Stimulated activated CD8-positive, alpha-beta memory T cell treated with anti-CD3 and anti-CD28 coated beads, Interleukin-4, amount 100 ng/mL, for 24 hours (primary cell): ENCODE measurements around the gene SH3BP5L.
"Not testable (repeated sequence)": the region's sequence is repeated elsewhere in the genome, so short reads cannot be mapped to it uniquely, and the experiment has no call there.

Experiments used
- DNase-seq: peaks from one replicate; pipeline ENCODE4 v3.0.0-alpha.2; 2020; ENCODE audit warnings: low read depth

Gene SH3BP5L

GRCh38 chr1:248850536-248851251 lies 25.0 kb upstream of the SH3BP5L start:
- no peak for DNase-seq

GRCh38 chr1:248850124-248850523 lies 24.4 kb upstream of the SH3BP5L start:
- DNase-seq, result no peak

DNA sequence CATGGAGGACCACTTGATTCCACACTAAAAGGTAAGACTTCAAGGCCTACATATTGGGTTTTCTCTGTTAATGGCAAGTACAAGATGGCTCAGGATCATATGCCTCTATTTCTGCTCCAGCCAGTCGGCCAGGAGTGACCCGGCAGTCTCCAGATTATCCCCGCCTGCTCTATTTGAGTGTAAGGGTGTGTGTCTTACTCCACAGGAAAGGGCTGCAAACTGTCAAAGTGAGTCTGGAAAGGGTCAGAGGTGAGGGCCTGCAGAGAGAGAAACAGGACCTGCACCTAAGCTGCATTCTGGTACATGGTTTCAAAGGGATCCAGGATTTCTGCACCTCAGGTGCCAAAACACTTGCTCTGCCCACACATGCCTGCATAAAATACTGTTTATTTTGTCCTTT lies 23.9 kb upstream of the SH3BP5L start:
- no peak for DNase-seq

- DNase-seq, result no peak
Measured at GRCh38 chr1:248849152-248849551, 23.4 kb upstream of the SH3BP5L start.

- DNase-seq, result no peak
Measured at GRCh38 chr1:248848602-248849001, 22.9 kb upstream of the SH3BP5L start.

- no peak for DNase-seq
Measured at GRCh38 chr1:248847956-248848561, 22.3 kb upstream of the SH3BP5L start.

- DNase-seq, result no peak
Measured at GRCh38 chr1:248847181-248847955, 21.7 kb upstream of the SH3BP5L start.

DNA sequence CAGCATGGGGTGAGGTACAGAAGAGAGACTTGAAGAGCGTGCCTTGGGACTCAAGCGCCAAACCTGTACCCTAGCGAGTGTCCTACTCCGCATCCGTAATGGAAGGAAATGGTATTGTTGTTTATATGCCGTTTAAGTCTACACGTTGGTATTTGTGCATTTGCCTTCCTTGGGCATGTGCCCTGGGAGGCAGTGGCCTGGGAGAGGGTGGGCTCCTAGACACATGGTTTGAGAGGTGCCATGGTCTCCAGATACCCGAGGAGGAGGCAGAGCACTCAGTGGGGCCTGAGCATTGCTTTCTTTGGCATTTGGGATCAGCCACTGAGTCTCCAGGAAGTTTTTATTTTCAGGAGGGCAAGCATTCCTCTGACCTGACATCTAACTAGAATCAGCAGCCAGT lies 18.8 kb upstream of the SH3BP5L start:
- no peak for DNase-seq

DNA sequence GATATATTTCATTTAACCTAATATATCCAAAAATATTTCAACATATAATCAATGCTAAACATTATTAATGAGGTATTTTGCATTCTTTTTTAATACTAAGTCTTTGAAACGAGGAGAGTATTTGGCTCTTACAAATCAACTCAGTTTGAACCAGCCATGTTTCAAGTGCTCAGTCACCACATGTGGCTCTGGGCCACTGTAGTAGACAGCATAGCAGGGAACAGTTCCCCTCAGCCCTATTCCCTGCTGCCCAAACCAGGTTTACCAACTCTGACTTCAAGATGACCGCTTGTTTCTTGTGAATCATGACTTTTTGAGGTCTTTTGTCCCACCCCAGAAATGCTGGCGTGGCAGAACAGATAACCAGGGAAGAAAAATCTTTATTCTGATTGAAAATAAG lies 18.0 kb upstream of the SH3BP5L start:
- DNase-seq, result no peak

DNA sequence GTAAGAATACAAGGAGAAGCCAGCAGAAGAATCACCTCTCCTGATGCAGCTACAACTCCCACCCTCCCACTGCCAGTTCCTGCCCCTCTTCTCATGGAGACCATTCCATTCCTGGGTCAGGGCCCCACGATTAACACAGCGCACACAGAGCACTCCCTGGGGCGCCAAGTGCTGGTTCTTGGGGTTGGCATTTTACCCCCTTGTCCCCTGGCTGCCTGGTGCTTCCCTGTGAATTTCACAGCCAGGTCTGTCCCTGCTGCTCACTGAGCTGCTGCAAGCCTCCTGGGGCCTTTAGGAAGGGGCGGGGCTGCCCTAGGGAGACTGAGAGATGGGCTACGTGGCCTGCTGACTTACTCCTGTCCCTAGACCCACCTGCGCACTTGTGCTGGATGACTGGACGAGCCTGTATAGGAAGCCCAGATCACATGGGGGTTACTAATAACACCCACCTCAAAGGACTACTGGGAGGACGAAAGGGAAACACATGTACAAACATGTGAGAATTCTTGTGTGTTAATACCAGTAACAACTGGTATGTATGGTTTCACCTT lies 17.1 kb upstream of the SH3BP5L start:
- no peak for DNase-seq

DNA sequence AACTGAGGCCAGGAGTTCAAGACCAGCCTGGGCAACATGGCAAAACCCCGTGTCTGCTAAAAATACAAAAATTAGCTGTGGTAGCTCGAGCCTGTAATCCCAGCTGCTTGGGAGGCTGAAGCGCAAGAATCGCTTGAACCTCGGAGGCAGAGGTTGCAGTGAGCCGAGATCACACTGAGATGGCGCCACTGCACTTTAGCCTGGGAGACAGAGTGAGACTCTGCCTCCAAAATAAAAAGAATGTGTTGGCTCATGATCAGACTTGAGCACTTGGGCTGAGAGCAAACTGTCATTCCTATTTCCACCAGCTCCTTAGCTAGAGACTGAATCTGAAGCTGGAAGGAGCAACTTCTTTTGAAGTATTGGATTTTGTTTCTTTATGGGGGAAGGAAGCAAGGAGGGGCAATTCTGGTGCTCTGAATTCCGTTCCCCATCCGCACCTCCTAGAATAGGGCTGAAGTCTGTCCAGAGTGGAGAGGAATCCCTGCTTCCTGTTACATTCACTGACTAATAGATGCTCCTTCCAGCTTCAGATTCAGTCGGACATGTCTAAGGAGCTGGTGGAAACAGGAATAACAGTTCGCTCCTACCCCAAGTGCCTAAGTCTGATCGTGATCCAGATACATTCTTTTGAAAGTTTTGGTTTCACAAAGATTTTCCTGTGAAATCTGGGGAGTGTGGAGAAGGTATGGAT lies 16.1 kb upstream of the SH3BP5L start:
- DNase-seq, result no peak

DNA sequence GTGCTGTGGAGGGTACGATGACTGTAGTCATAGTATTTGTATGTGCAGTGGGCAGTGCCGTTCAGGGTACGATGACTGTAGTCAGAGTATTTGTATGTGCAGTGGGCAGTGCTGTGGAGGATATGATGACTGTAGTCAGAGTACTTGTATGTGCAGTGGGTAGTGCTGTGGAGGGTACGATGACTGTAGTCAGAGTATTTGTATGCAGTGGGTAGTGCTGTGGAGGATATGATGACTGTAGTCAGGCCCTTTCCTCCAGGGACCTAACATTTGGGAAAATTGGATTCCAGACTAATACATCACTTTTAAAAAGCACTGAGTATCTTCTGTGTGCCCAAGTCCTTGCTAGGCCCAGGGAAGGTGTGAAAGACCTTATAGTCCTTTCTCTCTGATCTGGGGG lies 15.2 kb upstream of the SH3BP5L start:
- DNase-seq, result no peak

GRCh38 chr1:248839168-248839555 lies 13.4 kb upstream of the SH3BP5L start:
- no peak for DNase-seq

- DNase-seq, result peak; percentile 70
Measured at GRCh38 chr1:248838357-248839167, 12.8 kb upstream of the SH3BP5L start.

- DNase-seq, result peak; percentile 90
Measured at GRCh38 chr1:248837781-248838356, 12.2 kb upstream of the SH3BP5L start, which contains the start of gene ZNF672. Gene ZNF672 (plus strand): TSS chr1:248838224. CDS start chr1:248847275, 9,051 bp downstream.

- DNase-seq, result no peak
Measured at GRCh38 chr1:248837045-248837780, 11.5 kb upstream of the SH3BP5L start.

DNA sequence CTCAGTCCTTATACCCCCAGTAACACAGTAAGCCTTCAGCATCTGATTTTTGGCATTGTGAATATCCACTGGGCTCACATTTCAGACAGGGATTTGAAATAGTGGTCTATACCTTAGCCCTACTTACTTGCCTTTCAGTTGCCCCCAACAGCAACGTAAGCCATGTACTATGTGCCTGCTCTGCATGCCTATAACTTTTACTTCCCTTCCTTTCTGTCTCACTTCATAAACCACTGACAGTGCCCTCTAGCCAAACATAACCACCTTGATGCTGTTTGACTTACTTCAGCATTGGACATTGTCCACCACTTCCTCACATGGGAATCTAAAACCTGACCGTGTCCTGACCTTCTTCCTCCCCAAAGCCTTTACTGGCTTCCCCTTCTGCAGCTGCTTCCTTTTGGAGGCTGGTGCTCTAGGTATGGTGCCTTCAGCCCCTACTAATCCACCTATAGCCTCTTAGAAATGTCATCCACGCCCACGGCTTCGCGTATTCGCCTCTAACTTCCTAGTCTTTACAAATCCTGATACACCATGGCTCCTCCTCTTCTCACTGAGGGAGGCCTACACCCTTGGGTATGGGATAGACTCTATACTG lies 8.7 kb upstream of the SH3BP5L start:
- no peak for DNase-seq

- DNase-seq, result no peak
Measured at GRCh38 chr1:248831842-248832241, 6.1 kb upstream of the SH3BP5L start.

GRCh38 chr1:248830718-248831017 lies 5.0 kb upstream of the SH3BP5L start:
- not testable (repeated sequence) for DNase-seq

GRCh38 chr1:248828845-248829244 lies 3.1 kb upstream of the SH3BP5L start:
- no peak for DNase-seq
